GM12878 (cell line): ENCODE measurements around the gene GAS6. TPM values are rescaled to one million over a fixed set of nuclear protein-coding genes. Genes with fewer than 3 reads are reported as not detected.

Experiments
- ATAC-seq: fragments of 200-7000 bp; cut with Tn5 transposase; 3 replicates; pipeline ENCODE4 v1.9.1; 2020; ENCODE audit warnings: mild to moderate bottlenecking, moderate library complexity
- BruUV-seq: library from RNA; stranded (reverse); fragments of 400-500 nt; replicated peaks from 2 replicates; lab custom pipeline; 2021; lab: Mats Ljungman, UMichigan
- CTCF ChIA-PET: fragments of 300-600 bp; sonication (Branson Sonifier 250); formaldehyde crosslinking; extraction: SDS; loops from one replicate; lab custom pipeline; 2021; ENCODE audit warnings: inconsistent platforms; lab: Yijun Ruan, JAX
- POLR2A ChIA-PET: fragments of 350-600 bp; formaldehyde crosslinking; extraction: SDS; loops from one replicate; lab custom pipeline; 2021; ENCODE audit warnings: inconsistent platforms; lab: Charles Lee
- RAD21 ChIA-PET: fragments of 300-600 bp; sonication (Branson Sonifier 250); formaldehyde crosslinking; loops from one replicate; lab custom pipeline; 2023; ENCODE audit warnings: antibody characterized with exemption; ENCODE audit not compliant: unreplicated experiment; lab: Charles Lee
- SMC1A ChIA-PET: fragments of 300-600 bp; sonication (Branson Sonifier 250); formaldehyde crosslinking; loops from one replicate; lab custom pipeline; 2023; ENCODE audit not compliant: unreplicated experiment, uncharacterized antibody; lab: Charles Lee
- DNase-seq: peaks from one replicate; pipeline ENCODE4 v3.0.0-alpha.2; 2011; ENCODE audit warnings: low read depth, low spot score
- FAIRE-seq: peaks from 3 replicates; lab custom pipeline; 2011; peaks lifted over from hg19 to GRCh38; lab: Jason Lieb, UNC
- H2AFZ ChIP-seq: 2 replicates; pipeline ENCODE4 v1.6.0; 2011; ENCODE audit warnings: low read depth, low read length, control low read depth; ENCODE audit not compliant: control insufficient read depth
- H3K27ac ChIP-seq: 2 replicates; pipeline ENCODE4 v1.5.1; 2011; ENCODE audit warnings: control low read depth; ENCODE audit not compliant: control insufficient read depth, insufficient read depth
- H3K27me3 ChIP-seq, 2 experiments: replicated peaks in 1 of 2; 2 replicates each; pipeline versions ENCODE4 v1.6.0 to v1.6.1; 2011; ENCODE audit warnings: low read length in 1 of 2; ENCODE audit not compliant: control insufficient read depth in 2 of 2, insufficient read depth in 2 of 2
- H3K36me3 ChIP-seq, 2 experiments: 2 replicates each; pipeline ENCODE4 v1.5.1; 2011; ENCODE audit warnings: low read length in 1 of 2; ENCODE audit not compliant: control insufficient read depth in 2 of 2, insufficient read depth in 2 of 2
- H3K4me1 ChIP-seq: 2 replicates; pipeline ENCODE4 v1.6.1; 2011; ENCODE audit warnings: mild to moderate bottlenecking, low read length, moderate library complexity, mixed read lengths; ENCODE audit not compliant: control insufficient read depth, insufficient read depth
- H3K4me2 ChIP-seq: 2 replicates; pipeline ENCODE4 v1.6.0; 2011; ENCODE audit warnings: control low read depth; ENCODE audit not compliant: control insufficient read depth, insufficient read depth
- H3K4me3 ChIP-seq: fragments of 200-600 bp; sonication (generic); 2 replicates; pipeline ENCODE4 v1.5.1; 2016
- H3K79me2 ChIP-seq: 2 replicates; pipeline ENCODE4 v1.6.0; 2011; ENCODE audit warnings: low read length; ENCODE audit not compliant: control insufficient read depth, insufficient read depth
- H3K9ac ChIP-seq: 2 replicates; pipeline ENCODE4 v1.8.0; 2011; ENCODE audit warnings: low read length, control low read depth, mixed read lengths; ENCODE audit not compliant: control insufficient read depth, insufficient read depth
- H3K9me3 ChIP-seq: replicated peaks from 3 replicates; pipeline ENCODE4 v1.5.1; 2011; ENCODE audit warnings: mild to moderate bottlenecking, low read length; ENCODE audit not compliant: control insufficient read depth, insufficient read depth
- H4K20me1 ChIP-seq: 2 replicates; pipeline ENCODE4 v1.6.0; 2011; ENCODE audit not compliant: control insufficient read depth, insufficient read depth
- BACH1 ChIP-seq: fragments of 450-650 bp; IDR thresholded peaks from 2 replicates; pipeline ENCODE4 v1.6.1; 2017; ENCODE audit warnings: mild to moderate bottlenecking, borderline replicate concordance
- BCLAF1 ChIP-seq: fragments of 450-650 bp; IDR thresholded peaks from 2 replicates; pipeline ENCODE4 v1.6.1; 2017; ENCODE audit warnings: antibody characterized with exemption, mild to moderate bottlenecking, moderate library complexity
- CBX5 ChIP-seq: sonication (generic); IDR thresholded peaks from 2 replicates; pipeline ENCODE4 v1.6.1; 2016; ENCODE audit warnings: low read depth, moderate library complexity, mild to moderate bottlenecking, inconsistent platforms
- CTCF ChIP-seq, 3 experiments: IDR thresholded peaks in 2 of 3; conservative IDR thresholded peaks in 1 of 3; 2 replicates each; pipeline ENCODE4 v1.5.1; 2011; ENCODE audit warnings: low read depth in 3 of 3, low read length in 3 of 3, mild to moderate bottlenecking in 3 of 3, control low read depth in 2 of 3, moderate library complexity in 2 of 3, inconsistent platforms in 1 of 3, mixed read lengths in 1 of 3; ENCODE audit not compliant: control insufficient read depth in 2 of 3, insufficient read depth in 1 of 3; ENCODE audit errors: extremely low read depth in 1 of 3
- FOS ChIP-seq: IDR thresholded peaks from 3 replicates; pipeline ENCODE4 v1.6.1; 2011; ENCODE audit warnings: borderline replicate concordance; ENCODE audit not compliant: insufficient read length; ENCODE audit errors: extremely low read depth
- IKZF1 ChIP-seq: fragments of 450-650 bp; conservative IDR thresholded peaks from 2 replicates; pipeline ENCODE4 v1.6.1; 2017; ENCODE audit warnings: antibody characterized with exemption, mild to moderate bottlenecking
- JUND ChIP-seq: IDR thresholded peaks from 2 replicates; pipeline ENCODE4 v1.6.1; 2012; ENCODE audit warnings: low read depth, mild to moderate bottlenecking, low read length, improper control_type of control experiment, moderate library complexity
- KDM1A ChIP-seq: fragments of 200-600 bp; sonication (generic); IDR thresholded peaks from 2 replicates; pipeline ENCODE4 v1.6.1; 2016; ENCODE audit warnings: borderline replicate concordance
- MEF2B ChIP-seq: fragments of 450-650 bp; IDR thresholded peaks from 2 replicates; pipeline ENCODE4 v1.6.1; 2018; ENCODE audit warnings: mild to moderate bottlenecking, moderate library complexity; ENCODE audit not compliant: partially characterized antibody, poor library complexity, severe bottlenecking
- POLR2AphosphoS2 ChIP-seq: IDR thresholded peaks from 2 replicates; pipeline ENCODE4 v1.6.1; 2011; ENCODE audit warnings: low read depth, mild to moderate bottlenecking, low read length, improper control_type of control experiment, moderate library complexity
- RFX5 ChIP-seq: IDR thresholded peaks from 2 replicates; pipeline ENCODE4 v1.6.1; 2011; ENCODE audit warnings: low read depth, low read length, improper control_type of control experiment
- SMC3 ChIP-seq: IDR thresholded peaks from 2 replicates; pipeline ENCODE4 v1.6.1; 2011; ENCODE audit warnings: low read length, improper control_type of control experiment, borderline replicate concordance
- ZNF217 ChIP-seq: fragments of 450-650 bp; IDR thresholded peaks from 2 replicates; pipeline ENCODE4 v1.6.1; 2017; ENCODE audit warnings: antibody characterized with exemption, mild to moderate bottlenecking
- ZZZ3 ChIP-seq: IDR thresholded peaks from 2 replicates; pipeline ENCODE4 v1.6.1; 2011; ENCODE audit warnings: low read depth; ENCODE audit not compliant: control insufficient read depth, insufficient read length
- WGBS: methylation state at CpG from one replicate; pipeline ENCODE4 v1.1.6; 2016; ENCODE audit warnings: low lambda C conversion rate; ENCODE audit not compliant: insufficient replicate concordance, insufficient coverage; ENCODE audit errors: missing lambda C conversion rate; 5-methylcytosine and 5-hydroxymethylcytosine counted together
- in situ Hi-C: fragments of 300-500 bp; cut with MboI; formaldehyde crosslinking; loops from 9 replicates; pipeline ENCODE4 v1.14.3; 2018; ENCODE audit warnings: mixed read lengths
- intact Hi-C: fragments of 100-400 bp; cut with micrococcal nuclease; formaldehyde crosslinking; loops from one replicate; pipeline ENCODE4 v1.14.2; 2022; ENCODE audit not compliant: unreplicated experiment
- polyA plus RNA-seq, 11 experiments: library from polyadenylated mRNA; depleted of rRNA in 4 of 11; unstranded in 6 of 11; stranded (reverse) in 5 of 11; fragments of >200 nt; fragmentation: Nextera tagmentation in 4 of 11; fragmentation: Illumina TruSeq in 1 of 11; extraction: Ambion mirVana in 4 of 11; extraction: Trizol in 1 of 11; gene quantifications; 1 replicate in 1 of 11; 2 replicates in 10 of 11; pipeline versions ENCODE4 v1.2.1 to v1.2.3, GENCODE V29; 2011 to 2016; ENCODE audit warnings: inconsistent platforms in 2 of 11, missing spikeins in 2 of 11, low read depth in 1 of 11
- total RNA-seq, 4 experiments: library from RNA; depleted of rRNA in 3 of 4; stranded (reverse); fragments of >200 nt in 3 of 4; fragmentation: Illumina TruSeq in 1 of 4; extraction: Trizol in 1 of 4; gene quantifications; 2 replicates each; pipeline versions ENCODE4 v1.2.1 to v1.2.3, GENCODE V29; 2013 to 2021

Gene GAS6
- total and polyA plus RNA-seq, 10 of the 15 experiments (the other 5 are each of a cell fraction or from before 2014, with no cell fraction given) = 0.03 to 0.59 (median 0.10) TPM; not detected in 2

GRCh38 chr13:113848431-113849260 lies 15.2 kb downstream of the GAS6 start:
- no peak for FAIRE-seq
- ATAC-seq = no peak

GRCh38 chr13:113848020-113848419 lies 15.9 kb downstream of the GAS6 start:
- BruUV-seq = no TSS peak
- POLR2A ChIA-PET = no interaction called here
- intact Hi-C loops (no loop called here), in situ Hi-C loops (no loop called here)
- Histone ChIP-seq H3K9me3 (no peaks in the 10 kb centered on the region), H3K9ac (no peak overlapping the region), H3K27me3 (no peaks in the 10 kb centered on the region), H3K4me2 (no peak overlapping the region), H3K4me3 (no peak overlapping the region), H4K20me1 (no peaks in the 10 kb centered on the region), H3K27ac (no peak overlapping the region), H2AFZ (no peak overlapping the region), H3K4me1 (no peaks in the 10 kb centered on the region), H3K36me3 (no peaks in the 10 kb centered on the region), H3K79me2 (no peaks in the 10 kb centered on the region)
- WGBS = 59% methylated on average over 8 of the region's 8 CpGs
- FAIRE-seq = no peak
- SMC1A ChIA-PET = no interaction called here
- DNase-seq = no peak
- CTCF ChIA-PET = no interaction called here
- RAD21 ChIA-PET = no interaction called here
- ATAC-seq = no peak
- TF ChIP-seq RFX5 (no peak), SMC3 (no peak), FOS (no peak), CTCF (IDR thresholded peaks at IDR 0.05 in 2 of 3, conservative IDR thresholded peaks at IDR 0.05 in 1 of 3; ENCODE audit: control insufficient read depth in 2 of 3, extremely low read depth in 1 of 3, insufficient read depth in 1 of 3, low read depth in 3 of 3, low read length in 3 of 3) (no peak), BACH1 (no peak), KDM1A (no peak), JUND (no peak), BCLAF1 (no peak), MEF2B (no peak), CBX5 (no peak)

More at GRCh38 chr13:113848431-113849260, 15.2 kb downstream of the GAS6 start:
- DNase-seq = no peak
- in situ Hi-C loops (no loop called here), intact Hi-C loops (no loop called here)
- H3K36me3 ChIP-seq = no peaks in the 10 kb centered on the region
- ChIA-PET POLR2A (no interaction called here), RAD21 (no interaction called here), CTCF (no interaction called here), SMC1A (no interaction called here)
- H3K27me3 ChIP-seq = no peaks in the 10 kb centered on the region
- H3K9ac ChIP-seq = no peak overlapping the region
- no peaks in the 10 kb centered on the region for H4K20me1 ChIP-seq
- WGBS = 61% methylated on average over 18 of the region's 18 CpGs
- no TSS peak for BruUV-seq
- H3K4me3 ChIP-seq = no peak overlapping the region
- no peak for TF ChIP-seq ZNF217
- TF ChIP-seq ZZZ3 = no peak
- no peak for TF ChIP-seq IKZF1
- TF ChIP-seq POLR2AphosphoS2 = no peak
- H3K79me2 ChIP-seq = no peaks in the 10 kb centered on the region
- H3K9me3 ChIP-seq = no peaks in the 10 kb centered on the region
- H3K27ac ChIP-seq = no peak overlapping the region
- no peaks in the 10 kb centered on the region for H3K4me1 ChIP-seq
- no peak overlapping the region for H2AFZ ChIP-seq
- H3K4me2 ChIP-seq = no peak overlapping the region
